SU-DHL-6 (cell line): ENCODE measurements around the gene GRID2.

Experiments used
- H2AFZ ChIP-seq: fragments of 200-600 bp; sonication (generic); 2 replicates; pipeline ENCODE4 v1.6.1; 2014; ENCODE audit warnings: low read depth, mild to moderate bottlenecking, moderate library complexity, mixed read lengths, antibody characterized with exemption, low read length; ENCODE audit not compliant: severe bottlenecking
- H3F3A ChIP-seq: fragments of 200-600 bp; shearing (Covaris generic); 2 replicates; pipeline ENCODE4 v1.6.0; 2016; ENCODE audit warnings: antibody characterized with exemption, mild to moderate bottlenecking; ENCODE audit not compliant: insufficient read depth
- H3K27ac ChIP-seq: fragments of 200-600 bp; sonication (generic); 2 replicates; pipeline ENCODE4 v1.5.1; 2016; ENCODE audit warnings: low read depth, mild to moderate bottlenecking, low read length, moderate library complexity, mixed read lengths
- H3K27me3 ChIP-seq: fragments of 200-600 bp; sonication (generic), shearing (Covaris generic); 2 replicates; pipeline ENCODE4 v1.6.0; 2014; ENCODE audit warnings: mild to moderate bottlenecking, low read length
- H3K36me3 ChIP-seq: fragments of 200-600 bp; sonication (generic); 2 replicates; pipeline ENCODE4 v1.6.1; 2014; ENCODE audit warnings: mild to moderate bottlenecking, low read length, mixed read lengths
- H3K4me2 ChIP-seq: fragments of 300-600, 200-600 bp; shearing (Covaris generic), sonication (generic); 2 replicates; pipeline ENCODE4 v1.6.0; 2014; ENCODE audit warnings: low read length, low read depth, mild to moderate bottlenecking; ENCODE audit not compliant: poor library complexity, severe bottlenecking
- H3K4me3 ChIP-seq: fragments of 200-600 bp; sonication (generic); 2 replicates; pipeline ENCODE4 v1.5.1; 2014; ENCODE audit warnings: antibody characterized with exemption, low read length, mild to moderate bottlenecking, mixed read lengths; ENCODE audit not compliant: insufficient read depth, poor library complexity, severe bottlenecking
- H3K79me2 ChIP-seq: fragments of 200-600 bp; sonication (generic); 2 replicates; pipeline ENCODE4 v1.6.1; 2014; ENCODE audit warnings: mild to moderate bottlenecking, low read length, moderate library complexity; ENCODE audit not compliant: insufficient read depth
- H3K9ac ChIP-seq: fragments of 200-600 bp; sonication (generic); 2 replicates; pipeline ENCODE4 v1.7.0; 2014; ENCODE audit warnings: mild to moderate bottlenecking, low read length
- H3K9me2 ChIP-seq: fragments of 200-600 bp; sonication (generic); replicated peaks from 2 replicates; pipeline ENCODE4 v1.6.1; 2014; ENCODE audit warnings: low read length; ENCODE audit not compliant: insufficient read depth
- H3K9me3 ChIP-seq: fragments of 200-600 bp; sonication (generic); 2 replicates; pipeline ENCODE4 v1.6.1; 2014; ENCODE audit warnings: low read length, mixed read lengths; ENCODE audit not compliant: insufficient read depth
- H4K20me1 ChIP-seq: fragments of 200-600 bp; sonication (generic); 2 replicates; pipeline ENCODE4 v1.6.1; 2014; ENCODE audit warnings: low read depth, mild to moderate bottlenecking, antibody characterized with exemption, low read length, moderate library complexity, mixed read lengths
- CTCF ChIP-seq: fragments of 200-600 bp; sonication (generic); IDR thresholded peaks from one replicate; pipeline ENCODE4 v1.5.1; 2017; ENCODE audit warnings: antibody characterized with exemption, mild to moderate bottlenecking, low read length, moderate library complexity; ENCODE audit not compliant: insufficient read depth, poor library complexity, severe bottlenecking
- EZH2phosphoT487 ChIP-seq: fragments of 200-600 bp; sonication (generic), shearing (Covaris generic); conservative IDR thresholded peaks from 2 replicates; pipeline ENCODE4 v1.6.1; 2018; ENCODE audit warnings: mild to moderate bottlenecking, antibody characterized with exemption, low read length, moderate library complexity, mixed read lengths

GRID2 gene

DNA sequence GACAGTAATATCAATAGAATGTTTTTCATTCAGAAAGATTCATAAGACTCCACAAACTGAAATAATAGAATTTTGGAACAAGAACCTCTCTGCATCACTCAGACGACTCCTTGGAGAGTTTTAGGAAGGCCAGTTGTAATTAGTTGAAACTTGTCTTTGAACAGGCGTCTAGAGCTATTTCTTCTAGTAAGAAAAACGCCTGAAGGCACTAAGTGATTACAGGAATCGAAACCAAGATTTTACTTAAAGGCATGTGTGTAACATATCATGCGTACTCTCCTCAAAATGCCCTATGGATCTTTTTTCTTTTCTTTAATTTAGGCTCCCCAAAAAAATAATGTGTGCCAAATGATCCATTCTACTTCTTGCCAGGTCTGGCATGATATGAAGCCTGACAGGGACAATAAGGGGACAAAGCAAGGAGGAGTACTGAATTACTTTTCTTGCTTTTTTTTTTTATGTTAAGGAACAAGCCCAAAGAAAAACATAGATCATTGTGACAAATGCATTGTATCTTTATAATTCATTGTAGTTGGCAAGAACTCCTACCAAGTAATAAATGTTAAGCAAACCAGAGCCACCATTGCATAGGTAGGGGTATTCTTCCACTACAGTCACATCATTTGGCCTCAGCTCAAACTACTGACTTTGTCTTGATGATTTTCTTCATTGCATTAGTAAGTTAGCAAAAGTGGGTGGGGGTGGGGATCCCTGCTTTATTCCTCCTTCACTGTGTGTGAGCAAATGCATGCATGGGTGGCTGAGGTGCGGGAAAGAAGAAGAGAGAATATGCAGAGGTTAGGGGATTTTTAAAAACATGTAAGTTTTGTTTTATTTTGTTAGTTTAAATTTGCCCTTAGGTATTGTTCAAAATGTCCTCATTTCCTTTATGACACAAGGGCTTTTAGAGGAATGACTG, 1444.9 kb downstream of the GRID2 start:
- Histone ChIP-seq H3K79me2 (no peaks in the 10 kb centered on the region), H3K4me2 (no peak overlapping the region), H3K4me3 (no peak overlapping the region), H4K20me1 (no peaks in the 10 kb centered on the region), H3K36me3 (no peaks in the 10 kb centered on the region), H3K9me3 (no peaks in the 10 kb centered on the region), H3K27ac (no peak overlapping the region), H3K9ac (no peak overlapping the region), H3F3A (no peaks in the 10 kb centered on the region), H2AFZ (no peak overlapping the region), H3K9me2 (no peaks in the 10 kb centered on the region), H3K27me3 (no peaks in the 10 kb centered on the region)
- TF ChIP-seq EZH2phosphoT487 (no peak), CTCF (no peak)

- TF ChIP-seq CTCF: no peak
- no peak for TF ChIP-seq EZH2phosphoT487
- Histone ChIP-seq H4K20me1 (no peaks in the 10 kb centered on the region), H3K79me2 (no peaks in the 10 kb centered on the region), H3K4me3 (no peak overlapping the region), H3K9ac (no peak overlapping the region), H3K9me2 (no peaks in the 10 kb centered on the region), H3K27me3 (no peaks in the 10 kb centered on the region), H3K36me3 (no peaks in the 10 kb centered on the region), H3F3A (no peaks in the 10 kb centered on the region), H3K27ac (no peak overlapping the region), H3K9me3 (no peaks in the 10 kb centered on the region), H3K4me2 (no peak overlapping the region), H2AFZ (no peak overlapping the region)
Observed at GRCh38 chr4:93749292-93749761, 1445.6 kb downstream of the GRID2 start.

DNA sequence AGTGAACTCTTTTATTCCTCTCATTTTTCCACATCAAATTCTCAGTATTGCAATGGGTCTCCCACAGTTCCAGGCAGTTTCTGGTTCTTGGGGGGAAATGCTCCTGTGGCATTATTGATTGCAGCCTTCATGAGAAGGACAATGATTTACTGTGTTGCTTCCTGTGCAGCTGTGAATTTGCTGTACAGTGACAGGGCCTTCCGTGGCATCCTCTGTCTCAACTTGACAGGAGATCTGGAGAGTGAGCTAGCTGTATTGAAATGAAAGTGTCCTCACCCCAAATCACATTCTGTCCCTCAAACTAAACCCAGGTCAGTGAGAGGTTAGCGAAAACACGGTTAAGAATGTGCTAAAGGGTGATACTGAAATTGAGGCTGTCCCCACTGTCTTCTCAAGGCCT, 1447.6 kb downstream of the GRID2 start:
- no peaks in the 10 kb centered on the region for H4K20me1 ChIP-seq
- no peak overlapping the region for H3K4me2 ChIP-seq
- no peak overlapping the region for H2AFZ ChIP-seq
- no peaks in the 10 kb centered on the region for H3K9me2 ChIP-seq
- H3K36me3 ChIP-seq: no peaks in the 10 kb centered on the region
- H3F3A ChIP-seq: no peaks in the 10 kb centered on the region
- TF ChIP-seq EZH2phosphoT487 (no peak), CTCF (no peak)
- no peak overlapping the region for H3K4me3 ChIP-seq
- no peaks in the 10 kb centered on the region for H3K27me3 ChIP-seq
- H3K9me3 ChIP-seq: no peaks in the 10 kb centered on the region
- H3K27ac ChIP-seq: no peak overlapping the region
- no peak overlapping the region for H3K9ac ChIP-seq
- no peaks in the 10 kb centered on the region for H3K79me2 ChIP-seq
